ENCODE data around the gene FGF8.

The FGF8 gene

DNA sequence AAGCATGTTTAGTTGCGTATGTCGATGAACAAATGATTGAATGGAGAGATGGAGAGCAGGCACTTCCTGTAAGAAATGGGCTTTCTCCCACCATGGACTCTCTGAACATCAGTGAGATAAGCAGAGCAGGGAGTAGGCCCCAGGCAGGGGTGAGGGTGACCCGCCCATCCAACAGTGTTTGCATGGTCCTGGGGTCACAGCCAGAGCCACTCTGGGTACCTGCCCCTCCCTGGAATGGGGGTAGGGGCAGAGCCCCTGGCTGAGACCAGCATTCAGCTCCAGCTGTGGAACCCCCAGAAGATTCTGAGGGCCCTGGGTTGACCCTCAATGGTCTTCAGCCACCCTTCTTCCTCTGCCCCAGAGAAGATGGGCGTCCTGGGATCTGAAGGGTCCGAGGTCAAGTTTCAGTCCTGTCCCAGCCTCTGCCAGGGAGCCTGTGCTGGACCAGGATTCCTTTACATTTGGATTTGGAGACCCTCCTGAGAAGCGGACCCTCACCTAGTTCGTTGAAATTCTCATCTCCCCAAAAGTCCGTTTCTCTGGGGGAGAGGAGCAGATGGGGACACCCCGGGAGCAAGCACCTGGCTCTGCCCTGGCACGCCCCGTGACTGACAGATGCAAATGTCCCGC lies 2.4 kb upstream of the FGF8 start:
- no peak overlapping the region for H3K27ac ChIP-seq
- TF ChIP-seq ZFX (IDR thresholded peaks at IDR 0.05; ENCODE audit: borderline replicate concordance): no peak

- TF ChIP-seq ZFX (IDR thresholded peaks at IDR 0.05; ENCODE audit: borderline replicate concordance): no peak
- H3K27ac ChIP-seq: no peak overlapping the region
Observed at GRCh38 chr10:101777619-101778145, 1.8 kb upstream of the FGF8 start.

DNA sequence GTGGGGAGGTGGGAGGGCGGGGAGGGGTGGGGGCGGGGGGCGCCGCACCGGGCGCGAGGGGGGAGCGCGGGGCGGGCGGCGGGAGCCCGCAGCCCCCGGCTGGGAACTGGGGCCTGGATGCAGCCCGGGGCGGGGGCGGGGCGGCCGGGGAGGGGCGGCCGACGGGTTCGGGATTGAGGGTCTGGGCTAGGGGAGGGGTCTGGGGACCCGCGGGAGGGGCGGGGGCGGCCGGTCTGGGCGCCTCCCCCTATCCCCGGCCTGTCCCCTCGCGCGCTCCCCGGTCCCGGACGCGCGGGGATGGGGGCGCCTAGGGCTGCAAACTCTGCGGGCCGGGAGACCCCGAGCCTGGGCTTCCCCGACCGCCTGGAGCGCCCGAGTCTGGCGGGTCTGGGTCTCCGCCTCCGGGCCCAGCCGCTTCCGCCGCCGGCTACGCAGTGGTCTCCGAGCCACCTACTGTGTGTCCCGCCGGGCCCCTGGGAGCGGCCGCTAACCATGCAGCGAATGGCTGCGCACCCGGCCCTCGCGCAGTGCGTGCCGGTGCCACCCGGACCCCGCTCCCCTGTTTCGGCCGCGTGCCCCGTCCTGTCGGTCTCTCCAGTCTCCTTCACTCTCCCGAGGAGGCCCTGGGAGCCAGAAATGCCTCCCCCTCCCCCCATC lies 375 bp upstream of the FGF8 start:
- TF ChIP-seq CTCF (IDR thresholded peaks at IDR 0.05): no peak
- no peak for TF ChIP-seq ZFX (IDR thresholded peaks at IDR 0.05; ENCODE audit: borderline replicate concordance)
- no peak overlapping the region for H3K27ac ChIP-seq

GRCh38 chr10:101774589-101775272 lies 1.2 kb downstream of the FGF8 start:
- no peak for TF ChIP-seq ZFX (IDR thresholded peaks at IDR 0.05; ENCODE audit: borderline replicate concordance)
- TF ChIP-seq CTCF (IDR thresholded peaks at IDR 0.05): no peak
- H3K27ac ChIP-seq: no peak overlapping the region

DNA sequence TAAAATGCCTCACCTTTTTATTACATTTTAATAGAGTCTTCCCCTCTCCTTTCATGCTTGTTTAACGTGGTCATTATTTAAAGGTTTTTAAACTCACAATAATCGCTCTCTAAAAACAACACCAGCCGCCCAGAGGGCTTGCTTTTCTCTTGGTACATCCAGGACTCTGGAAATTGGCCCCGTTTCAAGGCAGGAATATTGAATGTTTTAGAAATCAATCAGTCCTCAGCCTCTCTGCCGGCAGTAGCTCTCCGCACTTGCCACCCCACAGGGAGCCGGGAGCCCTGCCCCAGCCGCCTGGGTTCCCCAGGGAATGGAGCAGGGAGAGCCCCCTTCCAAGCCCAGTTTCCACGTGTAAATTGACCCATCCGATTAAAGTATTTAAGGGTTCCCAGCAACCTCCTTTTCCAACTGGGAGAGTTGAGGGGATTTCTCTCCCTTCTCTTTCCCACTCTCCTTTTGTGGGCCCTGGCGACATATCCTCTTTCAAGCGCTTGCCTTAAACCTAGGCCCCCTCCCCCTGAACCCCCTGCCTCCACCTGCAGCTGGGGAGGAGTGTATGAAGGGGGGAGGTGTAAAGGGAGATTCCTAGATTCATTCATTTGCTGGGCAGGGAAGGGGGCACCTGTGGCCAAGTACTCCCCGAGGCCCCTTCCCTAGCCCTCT lies 1.9 kb downstream of the FGF8 start:
- TF ChIP-seq ZFX (IDR thresholded peaks at IDR 0.05; ENCODE audit: borderline replicate concordance): no peak
- no peak for TF ChIP-seq CTCF (IDR thresholded peaks at IDR 0.05)
- H3K27ac ChIP-seq: no peak overlapping the region

GRCh38 chr10:101772895-101773761 lies 2.8 kb downstream of the FGF8 start:
- TF ChIP-seq CTCF (IDR thresholded peaks at IDR 0.05) (no peak), ZFX (IDR thresholded peaks at IDR 0.05; ENCODE audit: borderline replicate concordance) (no peak)

GRCh38 chr10:101772017-101772894 lies 3.7 kb downstream of the FGF8 start:
- TF ChIP-seq CTCF (IDR thresholded peaks at IDR 0.05) (no peak), ZFX (IDR thresholded peaks at IDR 0.05; ENCODE audit: borderline replicate concordance) (no peak)
- H3K27ac ChIP-seq: no peak overlapping the region

More at GRCh38 chr10:101772895-101773761, 2.8 kb downstream of the FGF8 start:
- H3K27ac ChIP-seq: no peak overlapping the region
